ENCODE measurements around the gene HSF2BP.

GRCh38 chr21:43614839-43615238 lies 44.4 kb downstream of the HSF2BP start:
- no peak for TF ChIP-seq CTCF (IDR thresholded peaks at IDR 0.05)
- no peak for TF ChIP-seq EP300 (IDR thresholded peaks at IDR 0.05)

Data from tibial nerve (tissue), 4 donors.